Liver (tissue), 9 donors: Measurements from ENCODE around the gene TXNRD2. TPM values are rescaled to one million over a fixed set of nuclear protein-coding genes. Genes with fewer than 3 reads are reported as not detected.

ENCODE experiments used
- DNase-seq: peaks from one replicate; pipeline ENCODE4 v3.0.0-alpha.2; 2017; ENCODE audit warnings: low spot score
- H3K27ac ChIP-seq, 2 donors: one replicate each; pipeline ENCODE4 v1.7.0; 2013; ENCODE audit warnings: inconsistent platforms in 2 of 2, low read length in 2 of 2, control low read depth in 1 of 2, low read depth in 1 of 2, mild to moderate bottlenecking in 1 of 2
- H3K27me3 ChIP-seq, 4 donors: one replicate each; pipeline versions ENCODE4 v1.6.1 to v1.7.0; 2013; ENCODE audit warnings: low read length in 3 of 4, inconsistent platforms in 1 of 4, mild to moderate bottlenecking in 1 of 4, moderate library complexity in 1 of 4; ENCODE audit not compliant: control insufficient read depth in 4 of 4, insufficient read depth in 4 of 4
- H3K36me3 ChIP-seq, 4 donors: one replicate each; pipeline versions ENCODE4 v1.6.1 to v1.7.0; 2013; ENCODE audit warnings: low read length in 3 of 4, mild to moderate bottlenecking in 3 of 4, low read depth in 1 of 4, moderate library complexity in 1 of 4; ENCODE audit not compliant: control insufficient read depth in 4 of 4, insufficient read depth in 3 of 4
- H3K4me1 ChIP-seq, 4 donors: one replicate each; pipeline versions ENCODE4 v1.6.1 to v1.7.0; 2013; ENCODE audit warnings: low read length in 3 of 4, mild to moderate bottlenecking in 3 of 4, moderate library complexity in 1 of 4; ENCODE audit not compliant: control insufficient read depth in 4 of 4, insufficient read depth in 4 of 4
- H3K4me3 ChIP-seq, 3 donors: one replicate each; pipeline versions ENCODE4 v1.6.1 to v1.7.0; 2013; ENCODE audit warnings: low read length in 3 of 3, control low read depth in 1 of 3, low read depth in 1 of 3, mild to moderate bottlenecking in 1 of 3
- H3K9ac ChIP-seq, 2 donors: one replicate each; pipeline ENCODE4 v1.7.0; 2013; ENCODE audit warnings: low read length in 2 of 2, mild to moderate bottlenecking in 2 of 2, moderate library complexity in 2 of 2, control low read depth in 1 of 2, low read depth in 1 of 2
- H3K9me3 ChIP-seq, 4 donors: one replicate each; pipeline versions ENCODE4 v1.6.1 to v1.7.0; 2013; ENCODE audit warnings: low read length in 3 of 4; ENCODE audit not compliant: control insufficient read depth in 4 of 4
- ATF3 ChIP-seq: IDR thresholded peaks from 2 replicates; pipeline ENCODE4 v1.6.1; 2016; ENCODE audit warnings: antibody characterized with exemption
- EGR1 ChIP-seq, 2 donors: IDR thresholded peaks; 2 replicates each; pipeline ENCODE4 v1.6.1; 2016 to 2018; ENCODE audit warnings: antibody characterized with exemption in 2 of 2, low read depth in 2 of 2
- FOXA1 ChIP-seq: IDR thresholded peaks from 2 replicates; pipeline ENCODE4 v1.6.1; 2016; ENCODE audit warnings: antibody characterized with exemption
- FOXA2 ChIP-seq: IDR thresholded peaks from 2 replicates; pipeline ENCODE4 v1.6.1; 2016; ENCODE audit warnings: antibody characterized with exemption
- GABPA ChIP-seq, 2 donors: IDR thresholded peaks in 1 of 2; conservative IDR thresholded peaks in 1 of 2; 2 replicates each; pipeline ENCODE4 v1.6.1; 2016; ENCODE audit warnings: antibody characterized with exemption in 2 of 2, mild to moderate bottlenecking in 1 of 2, moderate library complexity in 1 of 2
- HNF4A ChIP-seq, 2 donors: conservative IDR thresholded peaks; 2 replicates each; pipeline ENCODE4 v1.6.1; 2016; ENCODE audit warnings: antibody characterized with exemption in 2 of 2, mild to moderate bottlenecking in 2 of 2
- JUND ChIP-seq, 2 donors: IDR thresholded peaks; 2 replicates each; pipeline ENCODE4 v1.6.1; 2016; ENCODE audit warnings: antibody characterized with exemption in 2 of 2
- MAX ChIP-seq: IDR thresholded peaks from 2 replicates; pipeline ENCODE4 v1.6.1; 2016; ENCODE audit warnings: antibody characterized with exemption
- NR2F2 ChIP-seq: IDR thresholded peaks from 2 replicates; pipeline ENCODE4 v1.6.1; 2016; ENCODE audit warnings: antibody characterized with exemption
- REST ChIP-seq: IDR thresholded peaks from 2 replicates; pipeline ENCODE4 v1.6.1; 2016; ENCODE audit warnings: antibody characterized with exemption, mild to moderate bottlenecking
- RXRA ChIP-seq, 2 donors: IDR thresholded peaks; 2 replicates each; pipeline ENCODE4 v1.6.1; 2017 to 2018; ENCODE audit warnings: antibody characterized with exemption in 2 of 2, mild to moderate bottlenecking in 1 of 2
- SP1 ChIP-seq: IDR thresholded peaks from 2 replicates; pipeline ENCODE4 v1.6.1; 2018; ENCODE audit warnings: antibody characterized with exemption, mild to moderate bottlenecking
- TAF1 ChIP-seq: conservative IDR thresholded peaks from 2 replicates; pipeline ENCODE4 v1.6.1; 2016; ENCODE audit warnings: antibody characterized with exemption, mild to moderate bottlenecking
- YY1 ChIP-seq: IDR thresholded peaks from 2 replicates; pipeline ENCODE4 v1.6.1; 2016; ENCODE audit warnings: antibody characterized with exemption, mild to moderate bottlenecking
- WGBS: extraction: QIAGEN DNeasy Blood & Tissue Kit; methylation state at CpG from one replicate; pipeline ENCODE4 v1.1.7; 2013; 5-methylcytosine and 5-hydroxymethylcytosine counted together
- polyA plus RNA-seq, 2 donors: library from polyadenylated mRNA; stranded (reverse) in 1 of 2; unstranded in 1 of 2; fragments of 200-250 nt in 1 of 2; fragments of >200 nt in 1 of 2; fragmentation: Nextera tagmentation in 1 of 2; extraction: Ambion mirVana in 1 of 2; gene quantifications; one replicate each; pipeline versions ENCODE4 v1.2.1 to v1.2.3, GENCODE V29; 2013 to 2015
- total RNA-seq, 2 donors: library from RNA; depleted of rRNA; stranded (reverse); fragments of >200 nt; gene quantifications; one replicate each; pipeline ENCODE4 v1.2.3, GENCODE V29; 2014
- TF ChIP-seq, protein P1 (sequence below): IDR thresholded peaks from 2 replicates; pipeline ENCODE4 v1.6.1; 2016; ENCODE audit warnings: antibody characterized with exemption
- donor health status: healthy.
- donor health status: healthy.
- donor health status: healthy.
- donor health status: healthy.
- donor health status: healthy.

Gene TXNRD2
- total and polyA plus RNA-seq, 4 donors, result 22.2 to 41.3 (median 33.6) TPM

DNA sequence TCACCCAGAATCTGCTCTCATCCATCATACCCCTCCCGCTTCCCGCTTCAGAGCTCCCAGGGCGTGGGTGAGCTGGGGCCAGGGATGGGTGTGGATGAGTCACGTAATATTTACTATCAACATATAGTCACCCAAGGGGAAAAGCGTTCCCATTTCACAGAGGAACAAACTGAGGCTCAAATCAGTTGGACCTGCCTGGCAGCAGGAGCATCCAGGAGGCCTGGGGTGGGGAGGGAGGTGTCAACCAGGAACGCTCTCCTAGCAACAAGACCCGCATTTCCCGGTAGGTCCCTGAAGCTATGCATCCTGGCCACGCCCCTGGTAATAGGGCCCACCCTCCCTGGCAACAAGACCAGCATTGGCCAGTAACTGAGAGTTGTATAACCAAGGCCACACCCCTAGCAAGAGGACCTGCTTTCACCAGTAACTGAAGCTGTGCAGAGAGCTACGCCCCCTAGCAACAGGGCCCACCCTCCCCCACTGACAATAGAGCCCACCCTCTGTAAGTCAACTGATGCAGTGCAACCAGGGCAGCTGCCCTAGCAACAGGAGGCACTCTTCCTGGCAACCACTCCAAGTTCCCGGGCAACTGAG lies 32.7 kb upstream of the TXNRD2 start:
- no peak for DNase-seq
- TF ChIP-seq FOXA2, result no peak
- TF ChIP-seq ATF3, result no peak
- no peak for TF ChIP-seq TAF1
- TF ChIP-seq, protein P1, sequence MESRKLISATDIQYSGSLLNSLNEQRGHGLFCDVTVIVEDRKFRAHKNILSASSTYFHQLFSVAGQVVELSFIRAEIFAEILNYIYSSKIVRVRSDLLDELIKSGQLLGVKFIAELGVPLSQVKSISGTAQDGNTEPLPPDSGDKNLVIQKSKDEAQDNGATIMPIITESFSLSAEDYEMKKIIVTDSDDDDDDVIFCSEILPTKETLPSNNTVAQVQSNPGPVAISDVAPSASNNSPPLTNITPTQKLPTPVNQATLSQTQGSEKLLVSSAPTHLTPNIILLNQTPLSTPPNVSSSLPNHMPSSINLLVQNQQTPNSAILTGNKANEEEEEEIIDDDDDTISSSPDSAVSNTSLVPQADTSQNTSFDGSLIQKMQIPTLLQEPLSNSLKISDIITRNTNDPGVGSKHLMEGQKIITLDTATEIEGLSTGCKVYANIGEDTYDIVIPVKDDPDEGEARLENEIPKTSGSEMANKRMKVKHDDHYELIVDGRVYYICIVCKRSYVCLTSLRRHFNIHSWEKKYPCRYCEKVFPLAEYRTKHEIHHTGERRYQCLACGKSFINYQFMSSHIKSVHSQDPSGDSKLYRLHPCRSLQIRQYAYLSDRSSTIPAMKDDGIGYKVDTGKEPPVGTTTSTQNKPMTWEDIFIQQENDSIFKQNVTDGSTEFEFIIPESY, result no peak
- TF ChIP-seq REST, result no peak
- TF ChIP-seq NR2F2, result no peak
- TF ChIP-seq GABPA (IDR thresholded peaks at IDR 0.05 in 1 of 2, conservative IDR thresholded peaks at IDR 0.05 in 1 of 2), result no peak
- no peak for TF ChIP-seq EGR1 (IDR thresholded peaks at IDR 0.05; ENCODE audit: low read depth in 2 of 2)
- no peak for TF ChIP-seq FOXA1
- peaks cover 0 to 16% (median 4%) of the 10 kb centered on the region in 4 donors for H3K36me3 ChIP-seq
- no peak overlapping the region for H3K4me3 ChIP-seq
- no peak overlapping the region for H3K27ac ChIP-seq
- no peaks in the 10 kb centered on the region for H3K9me3 ChIP-seq
- H3K27me3 ChIP-seq, result no peaks in the 10 kb centered on the region
- WGBS, result 75% methylated on average over 11 of the region's 11 CpGs
- no peak overlapping the region for H3K9ac ChIP-seq
- H3K4me1 ChIP-seq, result peaks cover 18 to 33% (median 25%) of the 10 kb centered on the region in 4 donors

GRCh38 chr22:19973551-19974267 lies 32.1 kb upstream of the TXNRD2 start:
- DNase-seq, result no peak
- no peaks in the 10 kb centered on the region for H3K27me3 ChIP-seq
- no peaks in the 10 kb centered on the region for H3K9me3 ChIP-seq
- peaks cover 21 to 38% (median 32%) of the 10 kb centered on the region in 4 donors for H3K4me1 ChIP-seq
- no peak overlapping the region for H3K4me3 ChIP-seq
- WGBS, result 96% methylated on average over 46 of the region's 46 CpGs
- no peak for TF ChIP-seq REST
- TF ChIP-seq, protein P1, result no peak
- TF ChIP-seq FOXA2, result no peak
- TF ChIP-seq SP1, result no peak
- no peak for TF ChIP-seq RXRA (IDR thresholded peaks at IDR 0.05)
- no peak for TF ChIP-seq YY1
- TF ChIP-seq EGR1 (IDR thresholded peaks at IDR 0.05; ENCODE audit: low read depth in 2 of 2), result no peak
- no peak for TF ChIP-seq MAX
- TF ChIP-seq ATF3, result no peak
- TF ChIP-seq HNF4A (conservative IDR thresholded peaks at IDR 0.05), result no peak
- no peak for TF ChIP-seq TAF1
- no peak for TF ChIP-seq JUND (IDR thresholded peaks at IDR 0.05)
- no peak overlapping the region for H3K27ac ChIP-seq
- peaks cover 0 to 12% (median 2%) of the 10 kb centered on the region in 4 donors for H3K36me3 ChIP-seq
- H3K9ac ChIP-seq, result no peak overlapping the region
